SKM-1 (cell line): Measurements from ENCODE around the gene CXCL13.
"Not testable (repeated sequence)": the region's sequence is repeated elsewhere in the genome, so short reads cannot be mapped to it uniquely, and the experiment has no call there.

Experiments
- DNase-seq: peaks from one replicate; lab custom pipeline; 2025; ENCODE audit not compliant: unreplicated experiment; lab: John Stamatoyannopoulos, UW

Gene CXCL13, protein sequence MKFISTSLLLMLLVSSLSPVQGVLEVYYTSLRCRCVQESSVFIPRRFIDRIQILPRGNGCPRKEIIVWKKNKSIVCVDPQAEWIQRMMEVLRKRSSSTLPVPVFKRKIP

DNA sequence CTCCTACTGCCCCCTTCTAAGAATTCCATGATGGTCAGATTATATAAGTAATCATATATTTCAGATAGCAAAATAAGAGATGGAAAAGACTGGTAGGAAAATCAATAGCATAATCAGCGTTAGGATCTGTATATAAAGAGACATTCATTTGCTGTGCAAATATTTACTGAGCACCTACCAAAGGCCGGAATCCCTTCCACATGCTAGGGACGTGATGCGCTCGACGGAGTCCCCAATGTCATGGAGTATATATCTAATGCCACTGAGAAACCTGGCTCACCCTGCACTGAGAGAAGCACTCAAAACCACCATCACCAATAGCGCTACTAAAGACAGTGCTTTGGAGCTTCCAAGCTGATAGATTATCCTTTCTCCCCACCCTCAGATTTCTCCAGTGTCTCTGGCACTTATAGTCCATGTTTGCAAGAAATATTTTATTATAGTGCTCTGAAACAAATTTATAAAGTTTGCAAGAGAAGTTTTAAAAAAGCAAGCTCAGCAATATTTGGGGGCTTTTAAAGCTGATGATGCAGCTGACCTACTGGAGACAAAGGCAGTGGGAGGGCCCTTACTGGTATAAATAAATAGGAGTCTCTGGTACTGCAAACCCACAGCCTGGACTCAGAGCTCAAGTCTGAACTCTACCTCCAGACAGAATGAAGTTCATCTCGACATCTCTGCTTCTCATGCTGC lies at the start of gene CXCL13:
Gene CXCL13 (plus strand): TSS at position 611 of the 693 bp plus-strand sequence. CDS start 46 bp downstream, at position 657.
- DNase-seq, result no peak

DNA sequence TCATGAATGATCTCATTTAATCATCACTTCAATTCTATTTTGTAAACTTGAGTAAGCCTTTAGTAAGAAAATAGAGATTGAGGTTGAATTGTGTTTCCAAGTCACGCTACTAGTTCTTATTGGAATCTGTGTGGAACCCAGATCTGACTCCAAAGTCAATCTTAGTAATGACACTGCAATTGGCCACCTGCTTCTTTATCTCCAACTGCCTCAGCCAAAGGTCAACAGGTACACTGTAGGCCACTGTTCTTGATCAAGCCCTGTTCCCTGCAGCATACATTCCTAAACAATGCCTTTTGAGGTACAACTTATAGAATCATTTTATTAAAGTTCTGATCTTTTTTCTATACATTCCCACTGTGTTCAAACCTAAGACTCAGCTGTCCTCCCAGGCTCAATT lies 45.5 kb upstream of the CXCL13 start:
- DNase-seq, result no peak

DNA sequence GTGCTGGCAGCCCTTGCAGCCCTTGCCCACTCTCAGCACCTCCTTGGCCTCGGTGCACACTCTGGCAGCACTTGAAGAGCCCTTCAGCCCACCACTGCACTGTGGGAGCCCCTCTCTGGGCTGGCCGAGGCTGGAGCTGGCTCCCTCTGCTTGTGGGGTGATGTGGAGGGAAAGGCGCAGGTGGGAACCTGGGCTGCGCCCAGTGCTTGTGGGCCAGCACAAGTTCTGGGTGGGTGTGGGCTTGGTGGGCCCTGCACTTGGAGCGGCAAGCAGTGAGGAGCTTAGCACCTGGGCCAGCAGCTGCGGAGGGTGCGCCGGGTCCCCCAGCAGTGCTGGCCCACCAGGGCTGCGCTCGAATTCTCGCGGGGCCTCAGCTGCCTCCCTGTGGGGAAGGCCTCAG lies 43.9 kb upstream of the CXCL13 start:
- DNase-seq, result not testable (repeated sequence)

DNA sequence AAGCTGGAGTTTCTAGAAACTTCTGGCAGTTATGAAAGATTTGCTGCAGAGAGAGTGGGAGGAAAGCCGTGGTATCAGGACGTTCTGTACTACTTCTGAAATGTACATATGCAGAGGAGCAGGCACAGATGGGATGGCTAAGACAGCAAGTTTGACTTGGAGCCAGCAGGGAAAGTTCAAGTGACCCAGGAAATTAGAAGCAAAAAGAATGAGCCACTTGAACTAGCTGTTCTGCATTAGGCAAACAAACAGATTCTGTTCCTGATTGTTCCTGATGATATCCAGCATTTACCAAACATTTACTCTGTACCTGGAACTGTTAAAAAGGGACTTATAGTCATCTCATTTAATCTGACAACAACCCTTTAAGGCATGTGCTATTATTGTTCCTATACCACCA lies 41.4 kb upstream of the CXCL13 start:
- no peak for DNase-seq

DNA sequence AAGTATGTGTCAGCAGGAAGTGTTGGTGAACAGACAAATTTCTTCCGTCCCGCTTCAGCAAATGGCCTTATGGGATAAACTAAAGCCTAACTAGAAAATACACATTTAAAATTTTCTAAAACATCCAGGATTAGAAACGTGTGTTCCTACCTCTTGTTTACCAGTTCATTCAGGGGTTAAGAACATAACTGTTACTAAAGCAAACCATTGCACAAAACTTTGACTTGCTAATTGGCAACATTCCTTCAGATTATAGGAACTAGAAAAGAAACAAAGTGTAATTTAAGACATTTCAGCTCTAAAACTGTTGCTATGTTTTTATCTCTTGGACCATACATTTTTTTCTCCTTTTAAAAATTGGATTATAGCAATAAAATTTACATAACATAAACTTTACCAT lies 39.5 kb upstream of the CXCL13 start:
- no peak for DNase-seq

DNA sequence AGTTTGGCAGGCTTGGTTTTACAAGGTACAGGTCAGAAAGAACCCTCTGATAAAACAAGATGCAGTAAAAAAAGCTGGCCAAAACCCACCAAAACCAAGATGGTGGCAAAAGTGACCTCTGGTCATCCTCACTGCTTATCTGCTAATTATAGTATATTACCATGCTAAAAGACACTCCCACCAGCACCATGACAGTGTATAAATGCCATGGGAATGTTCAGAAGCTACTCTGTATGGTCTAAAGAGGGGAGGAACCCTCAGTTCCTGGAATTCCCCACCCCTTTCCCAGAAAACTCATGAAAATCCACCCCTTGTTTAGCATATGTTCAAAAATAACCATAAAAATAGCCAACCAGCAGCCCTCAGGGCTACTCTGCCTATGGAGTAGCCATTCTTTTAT lies 38.1 kb upstream of the CXCL13 start:
- DNase-seq, result no peak

DNA sequence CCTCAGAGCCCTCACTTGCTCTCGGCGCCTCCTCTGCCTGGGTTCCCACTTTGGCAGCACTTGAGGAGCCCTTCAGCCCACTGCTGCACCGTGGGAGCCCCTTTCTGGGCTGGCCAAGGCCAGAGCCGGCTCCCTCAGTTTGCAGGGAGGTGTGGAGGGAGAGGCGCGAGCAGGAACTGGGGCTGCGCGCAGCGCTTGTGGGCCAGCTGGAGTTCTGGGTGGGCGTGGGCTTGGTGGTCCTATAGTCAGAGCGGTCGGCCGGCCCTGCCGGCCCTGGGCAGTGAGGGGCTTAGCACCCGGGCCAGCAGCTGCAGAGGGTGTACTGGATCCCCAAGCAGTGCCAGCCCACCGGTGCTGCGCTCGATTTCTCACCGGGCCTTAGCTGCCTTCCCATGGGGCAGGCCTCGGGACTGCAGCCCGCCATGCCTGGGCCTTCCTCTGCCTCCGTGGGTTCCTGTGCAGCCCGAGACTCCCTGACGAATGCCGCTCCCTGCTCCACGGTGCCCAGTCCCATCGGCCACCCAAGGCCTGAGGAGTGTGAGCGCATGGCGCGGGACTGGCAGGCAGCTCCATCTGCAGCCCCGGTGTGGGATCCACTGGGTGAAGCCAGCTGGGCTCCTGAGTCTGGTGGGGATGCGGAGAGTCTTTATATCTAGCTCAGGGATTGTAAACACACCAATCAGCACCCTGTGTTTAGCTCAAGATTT lies 35.0 kb upstream of the CXCL13 start:
- DNase-seq, result not testable (repeated sequence)

DNA sequence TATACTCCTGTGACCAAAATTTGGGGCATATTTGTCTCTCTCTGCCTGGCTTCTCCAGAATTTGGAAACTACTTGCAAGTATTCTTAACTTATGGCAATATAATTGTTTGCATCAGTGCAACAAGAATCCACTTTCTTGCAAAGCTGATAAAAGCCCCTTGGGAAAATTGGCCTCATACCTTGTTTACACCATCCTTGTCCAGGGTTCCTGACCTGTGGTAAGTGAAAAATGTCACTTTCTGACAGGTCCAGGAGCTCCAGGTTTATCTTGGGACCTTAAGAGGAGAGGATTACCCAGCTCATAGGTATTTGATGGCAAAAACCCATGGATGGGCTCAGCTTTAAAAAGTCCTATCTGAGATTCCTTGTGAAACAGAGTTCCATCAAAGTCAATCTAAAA lies 29.3 kb upstream of the CXCL13 start:
- no peak for DNase-seq

DNA sequence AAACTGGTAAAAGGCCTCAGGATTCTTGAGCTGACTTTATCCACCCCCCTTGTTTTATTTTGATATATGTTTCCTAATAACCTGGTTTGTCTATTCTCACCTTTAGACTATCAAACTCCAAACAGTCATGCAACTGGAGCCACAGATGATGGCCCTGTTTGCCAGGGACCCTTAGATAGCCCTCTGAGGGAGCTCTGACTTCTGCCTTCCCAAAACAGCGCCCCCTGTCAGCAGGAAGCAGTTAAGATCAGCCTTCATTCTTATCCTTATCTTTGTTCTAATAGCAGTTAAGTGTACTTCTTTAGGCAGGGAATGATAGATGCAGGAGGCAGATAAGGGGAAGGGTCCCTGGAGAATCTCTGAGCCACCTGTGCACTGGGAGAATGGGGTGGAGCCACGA lies 27.5 kb upstream of the CXCL13 start:
- no peak for DNase-seq

DNA sequence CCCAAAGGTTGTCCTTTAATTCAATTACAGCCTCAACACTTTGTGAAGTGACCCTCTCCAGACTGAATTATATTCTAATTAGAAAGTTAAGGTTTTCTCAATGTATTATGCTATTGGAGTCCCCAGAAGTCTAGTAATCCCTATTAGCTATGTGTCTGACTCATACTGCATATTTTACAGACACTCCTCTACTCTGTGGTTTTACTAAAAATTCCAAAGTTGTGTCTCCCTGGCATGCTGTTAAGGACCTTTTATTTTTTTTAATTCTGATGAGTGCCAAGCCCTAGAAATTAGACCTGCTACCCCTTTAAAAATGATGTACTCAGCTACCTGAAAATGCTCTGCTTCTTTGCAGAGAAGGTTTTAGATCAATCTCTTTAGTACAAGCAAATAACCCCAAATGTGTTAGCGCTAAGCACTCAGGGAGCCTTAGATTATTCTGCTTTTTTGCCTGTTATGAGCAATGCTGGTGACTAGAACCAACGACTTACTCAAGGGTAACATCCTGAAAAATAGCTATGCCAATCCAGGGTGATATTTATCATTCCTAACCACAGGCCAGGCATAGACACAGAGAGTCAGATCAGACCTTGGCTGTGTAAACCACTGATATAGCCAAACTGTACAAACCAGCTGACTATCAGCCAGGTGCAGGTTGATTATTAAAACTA lies 26.1 kb upstream of the CXCL13 start:
- DNase-seq, result no peak

DNA sequence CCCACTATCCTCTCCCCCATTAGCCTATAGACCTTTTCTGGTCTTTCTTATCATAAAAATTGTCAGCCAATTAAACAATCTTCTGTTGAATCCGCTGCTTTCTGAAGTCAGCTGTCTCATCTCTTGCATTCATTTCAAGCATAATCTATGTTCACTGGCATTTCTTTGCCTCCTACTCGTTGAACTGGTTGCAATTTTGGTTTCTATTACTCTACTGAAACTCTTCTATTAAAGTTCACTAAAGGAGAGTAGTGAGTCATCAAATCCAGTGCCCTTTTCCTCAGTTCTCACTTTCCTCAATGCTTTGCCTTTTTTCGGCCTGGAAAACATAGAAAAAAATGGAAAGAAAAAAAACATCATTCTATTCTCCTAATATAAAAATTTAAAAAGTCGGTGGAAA lies 23.9 kb upstream of the CXCL13 start:
- no peak for DNase-seq

DNA sequence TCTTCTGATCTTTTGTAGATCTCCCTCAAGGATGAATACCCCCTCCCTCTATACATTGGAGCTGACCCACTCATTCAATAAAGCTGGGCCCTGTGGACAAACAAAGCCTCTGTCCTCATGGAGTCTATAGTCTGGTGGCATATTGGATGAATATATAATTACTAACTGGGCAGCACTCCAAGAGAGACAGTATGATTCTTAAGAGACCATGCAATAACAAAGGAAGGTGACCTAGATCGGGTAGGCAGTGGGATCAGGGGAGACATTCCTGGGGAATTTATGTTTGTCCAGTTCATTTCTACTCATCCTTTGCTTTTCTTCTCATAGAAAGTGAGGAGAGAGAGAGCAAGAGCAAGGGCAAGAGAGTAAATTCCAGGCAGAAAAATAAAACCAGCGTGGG lies 23.5 kb upstream of the CXCL13 start:
- no peak for DNase-seq

DNA sequence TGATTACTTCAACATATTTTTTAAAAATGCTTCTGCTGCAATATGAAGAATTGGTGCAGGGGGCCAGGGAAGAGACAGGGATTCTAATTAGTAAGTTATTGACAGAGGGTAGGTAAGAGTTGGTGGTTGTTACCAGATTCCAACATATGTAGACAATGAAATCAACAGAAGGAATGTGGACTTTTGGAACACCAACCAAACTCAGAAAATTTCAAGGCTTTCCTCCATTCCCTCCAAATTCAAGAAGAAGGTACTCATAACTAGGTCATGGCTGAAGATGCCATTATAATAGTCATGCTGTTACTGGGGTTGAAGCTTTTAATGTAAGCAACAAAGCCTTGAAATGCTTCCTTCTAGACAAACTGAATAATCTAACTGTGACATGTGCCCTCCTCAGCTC lies 22.9 kb upstream of the CXCL13 start:
- no peak for DNase-seq

DNA sequence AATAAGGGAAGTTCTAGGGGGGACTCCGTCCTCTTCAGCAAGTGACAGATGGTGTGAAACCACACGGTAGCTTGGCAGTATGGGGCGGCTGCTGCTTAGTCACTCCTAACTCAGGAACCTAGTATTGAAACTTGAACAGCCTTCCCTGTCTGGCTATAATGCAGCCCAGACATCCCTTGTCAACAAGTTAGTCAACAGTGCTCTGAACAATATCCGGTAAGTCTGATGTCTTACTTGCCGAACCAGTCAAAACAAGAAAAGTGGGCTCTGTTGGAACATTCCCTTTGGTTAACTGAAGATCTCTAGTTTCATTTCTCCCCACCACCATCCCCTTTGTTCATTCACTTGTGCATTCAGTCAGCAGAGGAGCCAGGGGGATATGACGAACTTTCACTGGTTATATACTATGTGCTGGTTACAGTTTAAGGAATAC lies 18.7 kb upstream of the CXCL13 start:
- no peak for DNase-seq

DNA sequence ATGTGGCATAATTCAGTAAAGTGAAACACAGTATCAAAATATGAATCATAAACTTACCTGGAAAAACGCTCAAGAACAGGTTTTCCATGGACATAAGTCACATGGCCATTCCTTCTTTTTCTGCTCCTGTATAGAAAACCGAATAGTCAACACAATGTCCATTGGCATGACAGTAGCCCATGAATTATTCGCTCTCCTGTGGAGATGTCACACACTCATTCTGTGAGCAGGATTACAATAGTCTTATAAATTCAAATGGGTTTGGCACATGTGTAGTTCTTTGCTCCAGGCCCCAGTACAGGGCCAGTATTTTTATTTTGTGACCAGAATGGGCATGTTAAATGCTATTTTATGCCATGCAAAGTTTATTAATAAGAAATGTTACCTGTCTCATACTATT lies 15.1 kb upstream of the CXCL13 start:
- DNase-seq, result no peak

DNA sequence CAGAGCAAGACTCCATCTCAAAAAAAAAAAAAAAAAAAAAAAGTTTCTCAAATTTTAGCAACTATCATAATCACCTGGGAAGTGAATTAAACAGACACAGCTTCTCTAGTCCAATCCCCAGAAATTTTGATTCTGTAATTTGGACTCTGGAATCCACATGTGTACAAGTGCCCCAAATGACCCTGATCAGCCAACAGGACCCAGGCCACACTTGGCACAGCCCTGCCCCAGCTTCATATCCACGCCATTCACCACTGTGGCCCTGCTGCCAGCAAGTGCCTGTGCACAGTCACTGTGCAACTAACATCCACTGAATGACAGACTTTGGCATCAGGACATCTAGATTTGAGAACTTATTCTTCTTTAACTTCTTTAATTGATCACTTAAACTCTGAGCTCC lies 14.1 kb upstream of the CXCL13 start:
- DNase-seq, result no peak

DNA sequence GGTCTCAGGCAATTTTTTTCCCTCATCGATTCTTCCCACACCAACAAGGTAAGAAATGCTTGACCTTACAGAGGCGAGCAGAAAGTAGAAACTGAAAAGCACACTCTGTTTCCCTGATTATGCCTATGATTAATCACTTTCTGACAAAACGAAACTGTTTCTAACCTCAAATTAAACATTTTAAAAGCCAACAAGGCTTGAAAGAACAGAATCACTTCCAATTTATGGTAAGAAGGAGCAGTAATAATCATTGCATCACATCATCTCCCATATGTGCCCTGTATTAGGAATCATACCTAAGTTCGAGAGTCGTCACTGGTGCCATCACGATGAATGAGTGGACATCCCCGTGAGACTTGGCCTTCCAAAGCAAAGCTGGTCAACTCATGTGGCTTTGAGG lies 12.5 kb upstream of the CXCL13 start:
- no peak for DNase-seq

DNA sequence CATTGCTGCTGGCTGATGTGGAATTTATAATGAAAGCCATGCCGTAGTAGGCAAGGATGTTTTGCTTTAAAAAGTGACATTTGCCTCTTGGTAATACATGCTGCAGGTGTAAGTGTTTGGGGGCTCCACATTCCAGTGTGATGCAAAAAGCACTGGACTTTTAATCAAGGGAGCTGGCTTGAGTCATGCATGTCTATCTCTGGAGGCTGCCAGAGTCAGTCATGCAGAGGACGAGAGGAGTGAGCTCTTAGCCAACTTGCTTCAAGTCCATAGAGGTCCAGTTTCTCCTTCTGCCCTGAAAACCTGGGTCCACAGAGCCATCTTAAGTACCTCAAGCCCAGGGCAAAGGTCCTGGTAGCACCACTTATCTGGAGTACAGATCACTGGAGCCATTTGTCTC lies 11.6 kb upstream of the CXCL13 start:
- DNase-seq, result no peak

DNA sequence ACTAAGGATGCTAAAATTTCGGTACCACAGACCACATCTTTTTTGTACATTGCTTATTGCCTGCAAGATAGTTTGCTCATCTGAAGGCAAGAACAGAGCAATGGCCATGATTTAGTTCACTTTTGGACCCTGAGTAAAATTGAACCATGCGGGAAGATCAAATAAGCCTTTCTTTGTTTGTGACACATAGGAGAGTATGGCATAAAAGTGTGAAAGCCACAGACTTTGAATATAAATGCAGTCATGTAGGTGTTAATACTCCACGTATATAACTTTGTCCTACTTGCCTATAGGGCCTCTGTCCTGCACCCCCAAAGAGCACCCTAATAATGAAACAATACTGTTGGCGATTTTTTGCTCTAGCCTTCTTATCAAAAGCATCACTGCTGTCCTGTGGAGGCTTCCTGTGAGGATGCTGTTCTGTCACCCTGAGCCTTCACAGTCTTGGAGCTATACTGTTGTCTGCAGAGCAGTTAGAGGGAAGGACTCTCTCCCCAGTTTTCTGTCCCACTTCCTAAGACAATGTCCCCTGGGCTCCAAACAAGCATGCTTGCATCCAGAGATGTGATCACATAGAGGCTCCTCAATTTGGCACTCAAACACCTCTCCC lies 10.2 kb upstream of the CXCL13 start:
- no peak for DNase-seq

DNA sequence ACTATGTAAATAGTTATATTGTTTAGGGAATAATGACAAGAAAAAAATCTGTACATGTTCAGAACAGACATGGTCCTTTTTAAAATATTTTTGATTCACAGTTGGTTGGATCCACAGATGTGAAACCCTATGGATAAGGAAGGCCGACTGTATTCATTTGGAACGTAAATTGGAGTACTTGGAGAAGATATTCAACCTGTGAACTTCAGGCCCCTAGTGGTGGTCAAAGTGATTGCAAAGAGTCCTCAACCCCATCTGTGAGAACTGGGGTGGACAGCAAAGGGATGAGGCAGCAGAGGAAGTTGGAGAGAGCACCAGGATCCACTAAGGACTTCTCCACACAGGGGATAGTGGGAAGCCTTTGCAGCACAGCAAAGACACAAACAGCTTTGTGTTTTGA lies 6.2 kb upstream of the CXCL13 start:
- peak; percentile 52 for DNase-seq
